ENCODE data around the gene SGCD.

DNA sequence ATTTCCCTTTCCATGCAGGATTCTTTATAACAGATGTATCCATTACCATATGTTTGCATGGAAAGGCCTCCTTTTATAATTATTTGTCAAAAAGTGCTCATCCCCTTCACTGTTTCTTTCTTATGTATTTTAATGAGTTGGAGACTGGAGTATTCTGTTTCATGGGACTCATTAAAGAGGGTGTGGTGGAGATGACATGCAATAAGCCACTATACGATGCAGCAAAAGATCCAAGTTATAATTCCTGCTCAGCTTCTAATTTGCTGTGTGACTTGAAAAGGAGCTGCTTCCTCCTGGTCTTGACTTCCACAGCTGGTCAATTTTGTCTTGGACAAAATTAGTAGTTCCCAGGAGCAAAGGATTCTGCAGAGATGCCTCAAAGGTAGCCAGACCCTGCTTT, 13.9 kb downstream of the SGCD start:
- TF ChIP-seq, protein P1, sequence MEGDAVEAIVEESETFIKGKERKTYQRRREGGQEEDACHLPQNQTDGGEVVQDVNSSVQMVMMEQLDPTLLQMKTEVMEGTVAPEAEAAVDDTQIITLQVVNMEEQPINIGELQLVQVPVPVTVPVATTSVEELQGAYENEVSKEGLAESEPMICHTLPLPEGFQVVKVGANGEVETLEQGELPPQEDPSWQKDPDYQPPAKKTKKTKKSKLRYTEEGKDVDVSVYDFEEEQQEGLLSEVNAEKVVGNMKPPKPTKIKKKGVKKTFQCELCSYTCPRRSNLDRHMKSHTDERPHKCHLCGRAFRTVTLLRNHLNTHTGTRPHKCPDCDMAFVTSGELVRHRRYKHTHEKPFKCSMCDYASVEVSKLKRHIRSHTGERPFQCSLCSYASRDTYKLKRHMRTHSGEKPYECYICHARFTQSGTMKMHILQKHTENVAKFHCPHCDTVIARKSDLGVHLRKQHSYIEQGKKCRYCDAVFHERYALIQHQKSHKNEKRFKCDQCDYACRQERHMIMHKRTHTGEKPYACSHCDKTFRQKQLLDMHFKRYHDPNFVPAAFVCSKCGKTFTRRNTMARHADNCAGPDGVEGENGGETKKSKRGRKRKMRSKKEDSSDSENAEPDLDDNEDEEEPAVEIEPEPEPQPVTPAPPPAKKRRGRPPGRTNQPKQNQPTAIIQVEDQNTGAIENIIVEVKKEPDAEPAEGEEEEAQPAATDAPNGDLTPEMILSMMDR (conservative IDR thresholded peaks at IDR 0.05) = no peak
- no peak for TF ChIP-seq ZFX (IDR thresholded peaks at IDR 0.05)

All from C4-2B (cell line).